Stimulated activated CD4-positive, alpha-beta T cell treated with anti-CD3 and anti-CD28 coated beads, Interleukin-4, amount 100 ng/mL, for 24 hours (primary cell): Measurements from ENCODE around the gene TNXB.
"Not testable (repeated sequence)": the region's sequence is repeated elsewhere in the genome, so short reads cannot be mapped to it uniquely, and the experiment has no call there.

Source experiments
- DNase-seq: peaks from one replicate; pipeline ENCODE4 v3.0.0-alpha.2; 2020

Gene TNXB

GRCh38 chr6:32052626-32053025, 56.5 kb downstream of the TNXB start:
- not testable (repeated sequence) for DNase-seq

GRCh38 chr6:32050562-32050961, 58.6 kb downstream of the TNXB start:
- no peak for DNase-seq

- DNase-seq = not testable (repeated sequence)
These were observed 59.4 kb downstream of the TNXB start for GRCh38 chr6:32049736-32050135.

GRCh38 chr6:32049149-32049548, 60.0 kb downstream of the TNXB start:
- not testable (repeated sequence) for DNase-seq

- DNase-seq = peak; percentile 73
These were observed 61.0 kb downstream of the TNXB start for GRCh38 chr6:32047855-32048766.

GRCh38 chr6:32047539-32047854, 61.6 kb downstream of the TNXB start:
- no peak for DNase-seq

GRCh38 chr6:32047084-32047478, 62.1 kb downstream of the TNXB start:
- no peak for DNase-seq

- DNase-seq = no peak
These were observed 62.6 kb downstream of the TNXB start for GRCh38 chr6:32046450-32047083.

GRCh38 chr6:32045811-32046449, 63.2 kb downstream of the TNXB start:
- DNase-seq = no peak

- DNase-seq = not testable (repeated sequence)
These were observed 64.2 kb downstream of the TNXB start for GRCh38 chr6:32044916-32045315.

GRCh38 chr6:32043589-32044380, 65.4 kb downstream of the TNXB start:
- not testable (repeated sequence) for DNase-seq

GRCh38 chr6:32042276-32042675, 66.9 kb downstream of the TNXB start:
- DNase-seq = not testable (repeated sequence)

- not testable (repeated sequence) for DNase-seq
These were observed 67.8 kb downstream of the TNXB start for GRCh38 chr6:32041385-32041784.

GRCh38 chr6:32041050-32041321, 68.2 kb downstream of the TNXB start:
- not testable (repeated sequence) for DNase-seq

GRCh38 chr6:32040299-32041049, 68.7 kb downstream of the TNXB start:
- not testable (repeated sequence) for DNase-seq

GRCh38 chr6:32039321-32040274, 69.5 kb downstream of the TNXB start:
- DNase-seq = not testable (repeated sequence)

GRCh38 chr6:32038878-32039277, 70.3 kb downstream of the TNXB start:
- DNase-seq = not testable (repeated sequence)

GRCh38 chr6:32037598-32038524, 71.3 kb downstream of the TNXB start, which contains the start of gene CYP21A2:
CYP21A2 (plus strand) TSS chr6:32038415; CDS start chr6:32038423, 8 bp downstream.
- DNase-seq = not testable (repeated sequence)

- not testable (repeated sequence) for DNase-seq
These were observed 72.0 kb downstream of the TNXB start for GRCh38 chr6:32037136-32037535.
